Effector CD8-positive, alpha-beta T cell (primary cell): ENCODE results near the gene RDH16.

Source experiments
- DNase-seq: peaks from one replicate; lab custom pipeline; 2025; lab: John Stamatoyannopoulos, UW
- total RNA-seq, 4 experiments: gene quantifications; one replicate each; lab custom pipeline; 2026; lab: John Stamatoyannopoulos, UW

The RDH16 gene
- total RNA-seq, result 0.88 to 1.7 (median 1.5) reads per million in 4 experiments

- DNase-seq, result no peak
Observed at GRCh38 chr12:56957229-56958052, at the start of gene RDH16. Gene RDH16, minus strand, starts transcription at chr12:56957608. Its CDS starts 146 bp downstream, at chr12:56957462.

GRCh38 chr12:57006809-57007475 lies 49.5 kb upstream of the RDH16 start:
- DNase-seq, result no peak

GRCh38 chr12:57005980-57006808 lies 48.8 kb upstream of the RDH16 start, which contains the start of gene ZBTB39:
Gene ZBTB39, minus strand, starts transcription at chr12:57006546. Its CDS starts 1,629 bp downstream, at chr12:57004917.
- peak; percentile 59 for DNase-seq

GRCh38 chr12:57004651-57005050 lies 47.2 kb upstream of the RDH16 start:
- no peak for DNase-seq

- DNase-seq, result no peak
Observed at GRCh38 chr12:57003395-57003794, 46.0 kb upstream of the RDH16 start.

- DNase-seq, result peak; percentile 65
Observed at GRCh38 chr12:57001448-57001906, 44.1 kb upstream of the RDH16 start.

GRCh38 chr12:57000393-57000792 lies 43.0 kb upstream of the RDH16 start:
- DNase-seq, result no peak

- no peak for DNase-seq
Observed at GRCh38 chr12:56999456-56999855, 42.0 kb upstream of the RDH16 start.

- no peak for DNase-seq
Observed at GRCh38 chr12:56998981-56999380, 41.6 kb upstream of the RDH16 start.

- no peak for DNase-seq
Observed at GRCh38 chr12:56998316-56998715, 40.9 kb upstream of the RDH16 start.

- no peak for DNase-seq
Observed at GRCh38 chr12:56996793-56997545, 39.6 kb upstream of the RDH16 start.

GRCh38 chr12:56995930-56996496 lies 38.6 kb upstream of the RDH16 start:
- no peak for DNase-seq

- DNase-seq, result no peak
Observed at GRCh38 chr12:56995201-56995929, 38.0 kb upstream of the RDH16 start.

GRCh38 chr12:56994231-56994746 lies 36.9 kb upstream of the RDH16 start:
- DNase-seq, result no peak

- DNase-seq, result no peak
Observed at GRCh38 chr12:56993346-56993745, 35.9 kb upstream of the RDH16 start.

- no peak for DNase-seq
Observed at GRCh38 chr12:56991319-56992246, 34.2 kb upstream of the RDH16 start.

- no peak for DNase-seq
Observed at GRCh38 chr12:56990648-56991318, 33.4 kb upstream of the RDH16 start.

- DNase-seq, result no peak
Observed at GRCh38 chr12:56989861-56990610, 32.6 kb upstream of the RDH16 start.
